GM21381 (cell line): Measurements from ENCODE around the gene KIF2C.
"Not testable (repeated sequence)": the region's sequence is repeated elsewhere in the genome, so short reads cannot be mapped to it uniquely, and the experiment has no call there.

ENCODE experiments used
- ATAC-seq: cut with Tn5 transposase; IDR thresholded peaks from one replicate; pipeline ENCODE4 v1.9.1; 2021; ENCODE audit warnings: mild to moderate bottlenecking, moderate library complexity; ENCODE audit not compliant: unreplicated experiment

Gene KIF2C

GRCh38 chr1:44792736-44793502, 53.3 kb downstream of the KIF2C start:
- ATAC-seq, result no peak

GRCh38 chr1:44797886-44798285, 58.2 kb downstream of the KIF2C start:
- not testable (repeated sequence) for ATAC-seq

- no peak for ATAC-seq
Observed at GRCh38 chr1:44798481-44799365, 59.1 kb downstream of the KIF2C start.

- peak; percentile 79 for ATAC-seq
Observed at GRCh38 chr1:44799770-44800584, 60.3 kb downstream of the KIF2C start, which contains the start of gene PLK3. Gene PLK3 (plus strand): TSS chr1:44800377. CDS start chr1:44800464, 87 bp downstream.

GRCh38 chr1:44801491-44802305, 62.1 kb downstream of the KIF2C start:
- no peak for ATAC-seq

- no peak for ATAC-seq
Observed at GRCh38 chr1:44802306-44803061, 62.8 kb downstream of the KIF2C start.

- no peak for ATAC-seq
Observed at GRCh38 chr1:44803062-44803311, 63.4 kb downstream of the KIF2C start.

GRCh38 chr1:44803312-44804095, 63.9 kb downstream of the KIF2C start:
- ATAC-seq, result no peak

GRCh38 chr1:44805311-44806024, 65.8 kb downstream of the KIF2C start:
- ATAC-seq, result no peak

- no peak for ATAC-seq
Observed at GRCh38 chr1:44806025-44806703, 66.5 kb downstream of the KIF2C start.

GRCh38 chr1:44806704-44807363, 67.2 kb downstream of the KIF2C start, which contains the start of gene DYNLT4:
Gene DYNLT4 (minus strand): TSS chr1:44807351. CDS start chr1:44806668, 683 bp downstream.
- no peak for ATAC-seq

- peak; percentile 34 for ATAC-seq
Observed at GRCh38 chr1:44807364-44808062, 67.9 kb downstream of the KIF2C start.

GRCh38 chr1:44808063-44808937, 68.7 kb downstream of the KIF2C start, which contains the start of gene BTBD19:
Gene BTBD19 (plus strand): TSS chr1:44808523. CDS start chr1:44808821, 298 bp downstream.
- ATAC-seq, result peak; percentile 31

- no peak for ATAC-seq
Observed at GRCh38 chr1:44808938-44809917, 69.6 kb downstream of the KIF2C start.
